Activated B cell treated with CpG ODN at 0.5 μM for 24 hours (primary cell): Measurements from ENCODE around the gene MKLN1. TPM values are rescaled to one million over a fixed set of nuclear protein-coding genes. Genes with fewer than 3 reads are reported as not detected.

Source experiments
- ATAC-seq: fragments of 200-7000 bp; cut with Tn5 transposase; one replicate; pipeline ENCODE4 v1.10.0; 2021; ENCODE audit warnings: low read depth, mild to moderate bottlenecking, moderate library complexity
- CTCF ChIA-PET: fragments of 350-600 bp; sonication (Branson Sonifier 250); formaldehyde crosslinking; loops from one replicate; lab custom pipeline; 2021; ENCODE audit warnings: antibody characterized with exemption; lab: Charles Lee
- POLR2A ChIA-PET: fragments of 350-600 bp; sonication (Branson Sonifier 250); formaldehyde crosslinking; loops from one replicate; lab custom pipeline; 2021; ENCODE audit warnings: antibody characterized with exemption; lab: Charles Lee
- DNase-seq: peaks from one replicate; pipeline ENCODE4 v3.0.0; 2022
- H3K27ac Mint-ChIP-seq: one replicate; pipeline ENCODE4 v1.8.0; 2020; ENCODE audit warnings: mixed read lengths
- H3K27me3 Mint-ChIP-seq: one replicate; pipeline ENCODE4 v1.8.0; 2021; ENCODE audit warnings: mixed read lengths
- H3K36me3 Mint-ChIP-seq: one replicate; pipeline ENCODE4 v1.8.0; 2021; ENCODE audit warnings: low read depth, mixed read lengths
- H3K4me1 Mint-ChIP-seq: one replicate; pipeline ENCODE4 v1.8.0; 2021; ENCODE audit warnings: mixed read lengths
- H3K4me3 Mint-ChIP-seq: one replicate; pipeline ENCODE4 v1.8.0; 2020; ENCODE audit warnings: mild to moderate bottlenecking, mixed read lengths
- H3K9me3 Mint-ChIP-seq: one replicate; pipeline ENCODE4 v1.8.0; 2020; ENCODE audit warnings: mixed read lengths
- CTCF ChIP-seq: fragments of 200-600 bp; IDR thresholded peaks from one replicate; pipeline ENCODE4 v1.8.0; 2022; ENCODE audit warnings: antibody characterized with exemption, mild to moderate bottlenecking
- intact Hi-C: fragments of 100-400 bp; cut with micrococcal nuclease; formaldehyde crosslinking; loops from one replicate; pipeline ENCODE4 v1.15.1; 2024
- total RNA-seq: library from RNA; stranded (reverse); gene quantifications from 2 replicates; pipeline ENCODE4 v1.2.3, GENCODE V29; 2022

Gene MKLN1
- total RNA-seq, 1 donor from 2014 or later, result 64.6 TPM

GRCh38 chr7:131401194-131401593 is 73.5 kb downstream of the MKLN1 start:
- Mint-ChIP-seq H3K4me1 (peaks cover 3% of the 10 kb centered on the region), H3K27ac (no peak overlapping the region), H3K9me3 (peaks cover 7% of the 10 kb centered on the region), H3K36me3 (peaks cover 60% of the 10 kb centered on the region), H3K27me3 (no peaks in the 10 kb centered on the region), H3K4me3 (no peak overlapping the region)
- POLR2A ChIA-PET, result no interaction called here
- intact Hi-C loops, result no loop called here
- CTCF ChIA-PET, result no interaction called here
- ATAC-seq, result no peak
- TF ChIP-seq CTCF, result no peak
- DNase-seq, result no peak

- H3K4me1 Mint-ChIP-seq, result peaks cover 3% of the 10 kb centered on the region
Observed at GRCh38 chr7:131403322-131403721, 75.6 kb downstream of the MKLN1 start.

GRCh38 chr7:131404226-131404911 is 76.7 kb downstream of the MKLN1 start:
- DNase-seq (no peak), ATAC-seq (no peak)
- ChIA-PET CTCF (no interaction called here), POLR2A (no interaction called here)
- H3K36me3 Mint-ChIP-seq, result peaks cover 56% of the 10 kb centered on the region
- TF ChIP-seq CTCF, result no peak
- H3K4me3 Mint-ChIP-seq, result no peak overlapping the region
- H3K4me1 Mint-ChIP-seq, result peaks cover 3% of the 10 kb centered on the region
- peaks cover 7% of the 10 kb centered on the region for H3K9me3 Mint-ChIP-seq
- intact Hi-C loops, result no loop called here
- no peaks in the 10 kb centered on the region for H3K27me3 Mint-ChIP-seq
- no peak overlapping the region for H3K27ac Mint-ChIP-seq

More at GRCh38 chr7:131403322-131403721, 75.6 kb downstream of the MKLN1 start:
- TF ChIP-seq CTCF, result no peak
- no peak for DNase-seq
- no peak overlapping the region for H3K4me3 Mint-ChIP-seq
- ATAC-seq, result no peak
- no peak overlapping the region for H3K27ac Mint-ChIP-seq
- peaks cover 60% of the 10 kb centered on the region for H3K36me3 Mint-ChIP-seq
- ChIA-PET POLR2A (no interaction called here), CTCF (no interaction called here)
- intact Hi-C loops, result no loop called here
- peaks cover 7% of the 10 kb centered on the region for H3K9me3 Mint-ChIP-seq
- H3K27me3 Mint-ChIP-seq, result no peaks in the 10 kb centered on the region

- DNase-seq (no peak), ATAC-seq (no peak)
- Mint-ChIP-seq H3K9me3 (no peaks in the 10 kb centered on the region), H3K36me3 (peaks cover 37% of the 10 kb centered on the region), H3K4me1 (no peaks in the 10 kb centered on the region), H3K4me3 (no peak overlapping the region), H3K27me3 (no peaks in the 10 kb centered on the region), H3K27ac (no peak overlapping the region)
- no peak for TF ChIP-seq CTCF
- intact Hi-C loops, result no loop called here
- ChIA-PET CTCF (no interaction called here), POLR2A (no interaction called here)
Observed at GRCh38 chr7:131409129-131409766, 81.6 kb downstream of the MKLN1 start.

GRCh38 chr7:131412031-131412430 is 84.4 kb downstream of the MKLN1 start:
- peaks cover 48% of the 10 kb centered on the region for H3K36me3 Mint-ChIP-seq
- H3K4me3 Mint-ChIP-seq, result no peak overlapping the region
- no peak for ATAC-seq
- CTCF ChIA-PET, result no interaction called here
- H3K4me1 Mint-ChIP-seq, result no peaks in the 10 kb centered on the region
- H3K27me3 Mint-ChIP-seq, result no peaks in the 10 kb centered on the region
- intact Hi-C loops, result no loop called here
- POLR2A ChIA-PET, result no interaction called here
- H3K27ac Mint-ChIP-seq, result no peak overlapping the region
- no peaks in the 10 kb centered on the region for H3K9me3 Mint-ChIP-seq
- DNase-seq, result no peak
- TF ChIP-seq CTCF, result no peak
